BLaER1 treated with 17β-estradiol and CSF1 and Interleukin-3, amounts not matched to agents 10 nM and 100 nM (cell line): Measurements from ENCODE around the gene RBMS3.

Source experiments
- H3K27ac ChIP-seq, 11 experiments: shearing (Covaris generic); formaldehyde crosslinking; 2 replicates each; pipeline ENCODE4 v1.8.1; 2022
- H3K27me3 ChIP-seq, 11 experiments: shearing (Covaris generic); formaldehyde crosslinking; 2 replicates each; pipeline ENCODE4 v1.8.1; 2022
- H3K36me3 ChIP-seq, 11 experiments: shearing (Covaris generic); formaldehyde crosslinking; 2 replicates each; pipeline ENCODE4 v1.8.1; 2022
- H3K4me1 ChIP-seq, 10 experiments: shearing (Covaris generic); formaldehyde crosslinking; 2 replicates each; pipeline ENCODE4 v1.8.1; 2022
- H3K4me2 ChIP-seq, 11 experiments: shearing (Covaris generic); formaldehyde crosslinking; 2 replicates each; pipeline ENCODE4 v1.8.1; 2022
- H3K4me3 ChIP-seq, 10 experiments: shearing (Covaris generic); formaldehyde crosslinking; 2 replicates each; pipeline ENCODE4 v1.8.1; 2022
- H3K9ac ChIP-seq, 11 experiments: shearing (Covaris generic); formaldehyde crosslinking; 2 replicates each; pipeline ENCODE4 v1.8.1; 2022
- H3K9me3 ChIP-seq, 11 experiments: shearing (Covaris generic); formaldehyde crosslinking; replicated peaks in 1 of 11; 2 replicates each; pipeline ENCODE4 v1.8.1; 2022
- H4K20me1 ChIP-seq, 11 experiments: shearing (Covaris generic); formaldehyde crosslinking; 2 replicates each; pipeline ENCODE4 v1.8.1; 2022
- Cebpa-rat ChIP-seq, 11 experiments: shearing (Covaris generic); IDR thresholded peaks; 2 replicates each; pipeline ENCODE4 v1.8.1; 2022

The RBMS3 gene

GRCh38 chr3:29754346-29754745 is 473.5 kb downstream of the RBMS3 start:
- no peak overlapping the region for H3K27ac ChIP-seq
- peaks cover 0 to 16% (median 7%) of the 10 kb centered on the region in 10 experiments; a peak in 9 of 20 replicates for H3K4me1 ChIP-seq
- H4K20me1 ChIP-seq = no peaks in the 10 kb centered on the region
- H3K9me3 ChIP-seq = no peaks in the 10 kb centered on the region
- no peak overlapping the region for H3K9ac ChIP-seq
- no peaks in the 10 kb centered on the region for H3K36me3 ChIP-seq
- H3K4me3 ChIP-seq = no peak overlapping the region
- H3K4me2 ChIP-seq = no peak overlapping the region
- H3K27me3 ChIP-seq = no peaks in the 10 kb centered on the region
- no peak for TF ChIP-seq Cebpa-rat (IDR thresholded peaks at IDR 0.05)

- no peak overlapping the region for H3K4me2 ChIP-seq
- H3K9ac ChIP-seq = no peak overlapping the region
- H3K4me1 ChIP-seq = peaks cover 0 to 26% (median 8%) of the 10 kb centered on the region in 10 experiments; a peak in 9 of 20 replicates
- no peak overlapping the region for H3K27ac ChIP-seq
- no peaks in the 10 kb centered on the region for H3K36me3 ChIP-seq
- no peaks in the 10 kb centered on the region for H3K27me3 ChIP-seq
- H3K4me3 ChIP-seq = no peak overlapping the region
- TF ChIP-seq Cebpa-rat (IDR thresholded peaks at IDR 0.05) = no peak
- H3K9me3 ChIP-seq = no peaks in the 10 kb centered on the region
- no peaks in the 10 kb centered on the region for H4K20me1 ChIP-seq
These were observed 474.5 kb downstream of the RBMS3 start for GRCh38 chr3:29755416-29755815.

GRCh38 chr3:29757054-29757777 is 476.3 kb downstream of the RBMS3 start:
- H3K9ac ChIP-seq = no peak overlapping the region
- no peaks in the 10 kb centered on the region for H3K9me3 ChIP-seq
- no peaks in the 10 kb centered on the region for H4K20me1 ChIP-seq
- H3K4me3 ChIP-seq = no peak overlapping the region
- no peak overlapping the region for H3K4me2 ChIP-seq
- TF ChIP-seq Cebpa-rat (IDR thresholded peaks at IDR 0.05) = no peak
- no peaks in the 10 kb centered on the region for H3K27me3 ChIP-seq
- no peaks in the 10 kb centered on the region for H3K36me3 ChIP-seq
- H3K27ac ChIP-seq = no peak overlapping the region
- peaks cover 0 to 26% (median 8%) of the 10 kb centered on the region in 10 experiments; a peak in 9 of 20 replicates for H3K4me1 ChIP-seq

- no peak overlapping the region for H3K9ac ChIP-seq
- H3K36me3 ChIP-seq = no peaks in the 10 kb centered on the region
- peaks cover 0 to 28% (median 8%) of the 10 kb centered on the region in 10 experiments; a peak in 9 of 20 replicates for H3K4me1 ChIP-seq
- H3K4me2 ChIP-seq = peak overlapping the region in 3 of 11 experiments; percentile 8 to 54 (median 48); a peak in 4 of 22 replicates
- TF ChIP-seq Cebpa-rat (IDR thresholded peaks at IDR 0.05) = no peak
- no peak overlapping the region for H3K27ac ChIP-seq
- no peaks in the 10 kb centered on the region for H4K20me1 ChIP-seq
- no peaks in the 10 kb centered on the region for H3K9me3 ChIP-seq
- no peak overlapping the region for H3K4me3 ChIP-seq
- H3K27me3 ChIP-seq = no peaks in the 10 kb centered on the region
These were observed 477.2 kb downstream of the RBMS3 start for GRCh38 chr3:29758108-29758433.

GRCh38 chr3:29758434-29759322 is 477.8 kb downstream of the RBMS3 start:
- peaks cover 0 to 34% (median 7%) of the 10 kb centered on the region in 10 experiments; a peak in 9 of 20 replicates for H3K4me1 ChIP-seq
- no peaks in the 10 kb centered on the region for H4K20me1 ChIP-seq
- no peak overlapping the region for H3K4me3 ChIP-seq
- no peak for TF ChIP-seq Cebpa-rat (IDR thresholded peaks at IDR 0.05)
- H3K27me3 ChIP-seq = no peaks in the 10 kb centered on the region
- H3K9me3 ChIP-seq = no peaks in the 10 kb centered on the region
- no peak overlapping the region for H3K9ac ChIP-seq
- peak overlapping the region in 5 of 11 experiments; percentile 8 to 54 (median 38); a peak in 9 of 22 replicates for H3K4me2 ChIP-seq
- no peaks in the 10 kb centered on the region for H3K36me3 ChIP-seq
- H3K27ac ChIP-seq = no peak overlapping the region

- peak overlapping the region in 5 of 11 experiments; percentile 8 to 54 (median 38); a peak in 8 of 22 replicates for H3K4me2 ChIP-seq
- H4K20me1 ChIP-seq = no peaks in the 10 kb centered on the region
- no peaks in the 10 kb centered on the region for H3K9me3 ChIP-seq
- H3K27me3 ChIP-seq = no peaks in the 10 kb centered on the region
- H3K4me1 ChIP-seq = peaks cover 0 to 43% (median 13%) of the 10 kb centered on the region in 10 experiments; a peak in 11 of 20 replicates
- H3K36me3 ChIP-seq = no peaks in the 10 kb centered on the region
- H3K27ac ChIP-seq = 0 out of 22 replicates have a peak overlapping the region, but pooled peaks of 1 of the 11 experiments have one; percentile 15
- TF ChIP-seq Cebpa-rat (IDR thresholded peaks at IDR 0.05) = no peak
- no peak overlapping the region for H3K4me3 ChIP-seq
- H3K9ac ChIP-seq = no peak overlapping the region
These were observed 478.7 kb downstream of the RBMS3 start for GRCh38 chr3:29759411-29760225.

- no peaks in the 10 kb centered on the region for H3K9me3 ChIP-seq
- no peaks in the 10 kb centered on the region for H3K36me3 ChIP-seq
- H3K4me3 ChIP-seq = no peak overlapping the region
- H3K4me2 ChIP-seq = peak overlapping the region in 2 of 11 experiments; percentile 8 to 54; a peak in 1 of 22 replicates
- H4K20me1 ChIP-seq = no peaks in the 10 kb centered on the region
- no peak for TF ChIP-seq Cebpa-rat (IDR thresholded peaks at IDR 0.05)
- H3K9ac ChIP-seq = no peak overlapping the region
- no peaks in the 10 kb centered on the region for H3K27me3 ChIP-seq
- H3K27ac ChIP-seq = no peak overlapping the region
- H3K4me1 ChIP-seq = peaks cover 0 to 44% (median 13%) of the 10 kb centered on the region in 10 experiments; a peak in 11 of 20 replicates
These were observed 479.4 kb downstream of the RBMS3 start for GRCh38 chr3:29760226-29760685.

GRCh38 chr3:29761517-29761916 is 480.6 kb downstream of the RBMS3 start:
- H3K4me2 ChIP-seq = no peak overlapping the region
- no peaks in the 10 kb centered on the region for H3K36me3 ChIP-seq
- H3K27ac ChIP-seq = no peak overlapping the region
- TF ChIP-seq Cebpa-rat (IDR thresholded peaks at IDR 0.05) = no peak
- H3K9me3 ChIP-seq = no peaks in the 10 kb centered on the region
- peaks cover 0 to 44% (median 13%) of the 10 kb centered on the region in 10 experiments; a peak in 11 of 20 replicates for H3K4me1 ChIP-seq
- no peaks in the 10 kb centered on the region for H4K20me1 ChIP-seq
- no peak overlapping the region for H3K4me3 ChIP-seq
- H3K27me3 ChIP-seq = no peaks in the 10 kb centered on the region
- no peak overlapping the region for H3K9ac ChIP-seq
